Uterus (tissue), 4 donors: Measurements from ENCODE around the gene IL25. TPM values are rescaled to one million over a fixed set of nuclear protein-coding genes. Genes with fewer than 3 reads are reported as not detected.

ENCODE experiments used
- DNase-seq, 2 donors: peaks; one replicate each; pipeline ENCODE4 v3.0.0-alpha.2; 2019 to 2020
- H3K27ac ChIP-seq, 2 donors: fragments of 200-600 bp; sonication (generic); 1 replicate in 1 of 2; 2 replicates in 1 of 2; pipeline ENCODE4 v1.5.1; 2016 to 2018
- H3K27me3 ChIP-seq, 2 donors: fragments of 200-600 bp; sonication (generic); one replicate each; pipeline ENCODE4 v1.5.1; 2018 to 2019; ENCODE audit warnings: control low read depth in 1 of 2
- H3K36me3 ChIP-seq, 2 donors: fragments of 200-600 bp; sonication (generic); one replicate each; pipeline ENCODE4 v1.5.1; 2019; ENCODE audit warnings: control low read depth in 1 of 2
- H3K4me1 ChIP-seq, 2 donors: fragments of 200-600 bp; sonication (generic); one replicate each; pipeline ENCODE4 v1.5.1; 2018 to 2019; ENCODE audit warnings: control low read depth in 1 of 2
- H3K4me3 ChIP-seq, 2 donors: fragments of 200-600 bp; sonication (generic); 1 replicate in 1 of 2; 2 replicates in 1 of 2; pipeline ENCODE4 v1.5.1; 2018 to 2019; ENCODE audit warnings: mild to moderate bottlenecking in 1 of 2
- H3K9me3 ChIP-seq, 2 donors: fragments of 200-600 bp; sonication (generic); one replicate each; pipeline ENCODE4 v1.5.1; 2019; ENCODE audit warnings: control low read depth in 1 of 2
- POLR2A ChIP-seq, 2 donors: fragments of 450-650 bp; IDR thresholded peaks; one replicate each; pipeline ENCODE4 v1.6.1; 2016; ENCODE audit warnings: antibody characterized with exemption in 2 of 2, mild to moderate bottlenecking in 1 of 2, moderate library complexity in 1 of 2
- intact Hi-C: fragments of 100-400 bp; cut with DNase I; formaldehyde crosslinking; loops from one replicate; pipeline ENCODE4 v1.15.1; 2023; ENCODE audit warnings: low total_unique reads
- total RNA-seq, 4 donors: library from RNA; depleted of rRNA in 3 of 4; stranded (reverse); fragments of >200 nt in 3 of 4; gene quantifications; one replicate each; pipeline versions ENCODE4 v1.1.0 to v1.2.4, GENCODE V29; 2014 to 2023
- TF ChIP-seq, protein P1 (sequence below), 4 experiments: fragments of 200-600 bp in 2 of 4; fragments of 450-650 bp in 2 of 4; sonication (generic) in 2 of 4; IDR thresholded peaks; one replicate each; pipeline ENCODE4 v1.5.1; 2016 to 2019; ENCODE audit warnings: antibody characterized with exemption in 4 of 4, mild to moderate bottlenecking in 2 of 4, moderate library complexity in 1 of 4
- donor health status: DM: yes; HTN: yes; CAD: no.

The IL25 gene
- total RNA-seq, 4 donors from 2014 or later = not detected

DNA sequence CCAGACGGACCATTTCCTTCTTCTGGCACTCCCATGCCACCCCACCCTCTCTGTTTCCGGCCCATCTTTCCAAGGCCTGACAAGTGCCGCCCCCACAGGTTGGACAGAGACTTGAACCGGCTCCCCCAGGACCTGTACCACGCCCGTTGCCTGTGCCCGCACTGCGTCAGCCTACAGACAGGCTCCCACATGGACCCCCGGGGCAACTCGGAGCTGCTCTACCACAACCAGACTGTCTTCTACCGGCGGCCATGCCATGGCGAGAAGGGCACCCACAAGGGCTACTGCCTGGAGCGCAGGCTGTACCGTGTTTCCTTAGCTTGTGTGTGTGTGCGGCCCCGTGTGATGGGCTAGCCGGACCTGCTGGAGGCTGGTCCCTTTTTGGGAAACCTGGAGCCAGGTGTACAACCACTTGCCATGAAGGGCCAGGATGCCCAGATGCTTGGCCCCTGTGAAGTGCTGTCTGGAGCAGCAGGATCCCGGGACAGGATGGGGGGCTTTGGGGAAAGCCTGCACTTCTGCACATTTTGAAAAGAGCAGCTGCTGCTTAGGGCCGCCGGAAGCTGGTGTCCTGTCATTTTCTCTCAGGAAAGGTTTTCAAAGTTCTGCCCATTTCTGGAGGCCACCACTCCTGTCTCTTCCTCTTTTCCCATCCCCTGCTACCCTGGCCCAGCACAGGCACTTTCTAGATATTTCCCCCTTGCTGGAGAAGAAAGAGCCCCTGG, 3.1 kb downstream of the IL25 start:
- intact Hi-C loops = loop anchor here (5.0 kb wide), 1 partner anchor 48 kb away; no protein-coding TSS in a partner anchor
- Histone ChIP-seq H3K27ac (no peak overlapping the region), H3K4me3 (no peak overlapping the region), H3K36me3 (no peaks in the 10 kb centered on the region), H3K27me3 (no peaks in the 10 kb centered on the region), H3K9me3 (no peaks in the 10 kb centered on the region), H3K4me1 (no peaks in the 10 kb centered on the region)
- DNase-seq = no peak
- TF ChIP-seq, protein P1, sequence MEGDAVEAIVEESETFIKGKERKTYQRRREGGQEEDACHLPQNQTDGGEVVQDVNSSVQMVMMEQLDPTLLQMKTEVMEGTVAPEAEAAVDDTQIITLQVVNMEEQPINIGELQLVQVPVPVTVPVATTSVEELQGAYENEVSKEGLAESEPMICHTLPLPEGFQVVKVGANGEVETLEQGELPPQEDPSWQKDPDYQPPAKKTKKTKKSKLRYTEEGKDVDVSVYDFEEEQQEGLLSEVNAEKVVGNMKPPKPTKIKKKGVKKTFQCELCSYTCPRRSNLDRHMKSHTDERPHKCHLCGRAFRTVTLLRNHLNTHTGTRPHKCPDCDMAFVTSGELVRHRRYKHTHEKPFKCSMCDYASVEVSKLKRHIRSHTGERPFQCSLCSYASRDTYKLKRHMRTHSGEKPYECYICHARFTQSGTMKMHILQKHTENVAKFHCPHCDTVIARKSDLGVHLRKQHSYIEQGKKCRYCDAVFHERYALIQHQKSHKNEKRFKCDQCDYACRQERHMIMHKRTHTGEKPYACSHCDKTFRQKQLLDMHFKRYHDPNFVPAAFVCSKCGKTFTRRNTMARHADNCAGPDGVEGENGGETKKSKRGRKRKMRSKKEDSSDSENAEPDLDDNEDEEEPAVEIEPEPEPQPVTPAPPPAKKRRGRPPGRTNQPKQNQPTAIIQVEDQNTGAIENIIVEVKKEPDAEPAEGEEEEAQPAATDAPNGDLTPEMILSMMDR (IDR thresholded peaks at IDR 0.05) = no peak
- no peak for TF ChIP-seq POLR2A (IDR thresholded peaks at IDR 0.05)

DNA sequence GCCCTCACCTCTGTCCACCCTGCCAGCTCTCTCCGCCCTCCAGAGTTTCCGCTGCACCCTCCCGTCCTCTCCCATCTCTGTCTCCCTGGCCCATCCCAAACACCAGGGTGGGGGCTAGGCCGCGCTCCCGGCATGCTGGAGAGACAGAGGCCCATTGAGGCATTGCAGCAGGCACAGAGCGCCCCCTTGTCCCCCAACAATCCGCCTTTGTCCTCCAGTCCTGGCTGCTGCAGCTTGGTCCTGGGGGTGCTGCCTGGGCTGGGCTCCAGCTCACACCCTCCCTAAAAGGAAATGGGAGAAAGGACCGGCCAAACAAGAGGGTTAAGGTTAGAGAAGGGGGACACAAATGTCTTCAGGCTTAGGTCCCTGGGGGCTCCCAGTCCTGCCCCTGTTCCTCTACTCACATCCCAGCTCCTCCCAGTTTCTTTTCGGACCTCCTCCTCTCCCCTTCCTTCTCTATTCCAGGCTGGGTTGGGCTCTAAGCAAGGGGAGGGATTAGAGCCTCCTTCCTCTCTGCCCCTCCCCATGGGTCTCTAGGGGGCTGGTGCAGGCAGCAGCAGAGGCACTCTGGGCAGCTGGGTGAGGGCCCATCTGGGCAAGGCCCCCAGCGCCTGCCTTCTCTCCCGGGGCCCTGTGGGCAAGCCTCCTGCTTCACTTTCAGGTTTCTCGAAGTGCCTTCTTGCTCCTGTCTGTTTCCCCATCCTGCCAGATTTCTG, 4.0 kb downstream of the IL25 start, which contains the start of gene CMTM5:
Gene CMTM5, plus strand, starts transcription at position 565 of the 716 bp plus-strand sequence. CDS start 206 bp downstream, outside the sequence.
- Histone ChIP-seq H3K4me1 (no peaks in the 10 kb centered on the region), H3K27me3 (no peaks in the 10 kb centered on the region), H3K36me3 (no peaks in the 10 kb centered on the region), H3K9me3 (no peaks in the 10 kb centered on the region), H3K27ac (peak within 1 kb of the TSS; percentile 10 to 24), H3K4me3 (peak within 1 kb of the TSS in 1 of 2 donors; percentile 3)
- intact Hi-C loops = loop anchor here (5.0 kb wide), 1 partner anchor 49 kb away; no protein-coding TSS in a partner anchor
- DNase-seq = no peak
- TF ChIP-seq, protein P1 (IDR thresholded peaks at IDR 0.05) = no peak
- no peak for TF ChIP-seq POLR2A (IDR thresholded peaks at IDR 0.05)

DNA sequence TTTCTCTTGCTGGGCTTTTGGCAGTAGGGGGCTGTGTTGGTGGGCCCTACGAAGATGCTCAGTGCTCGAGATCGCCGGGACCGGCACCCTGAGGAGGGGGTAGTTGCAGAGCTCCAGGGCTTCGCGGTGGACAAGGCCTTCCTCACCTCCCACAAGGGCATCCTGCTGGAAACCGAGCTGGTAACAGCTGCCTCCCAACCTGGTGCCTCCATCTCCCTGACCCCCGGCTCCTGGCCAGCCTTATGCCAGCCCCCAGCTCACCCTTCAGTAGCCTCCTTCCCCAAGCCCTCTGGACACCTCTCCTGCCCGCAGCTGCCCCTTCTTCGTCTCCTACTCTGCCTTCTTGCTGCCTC, 4.6 kb downstream of the IL25 start:
- Histone ChIP-seq H3K9me3 (no peaks in the 10 kb centered on the region), H3K4me3 (no peak overlapping the region), H3K27me3 (no peaks in the 10 kb centered on the region), H3K4me1 (no peaks in the 10 kb centered on the region), H3K36me3 (no peaks in the 10 kb centered on the region), H3K27ac (peak overlapping the region in 1 of 2 donors; percentile 10)
- no peak for DNase-seq
- no peak for TF ChIP-seq POLR2A (IDR thresholded peaks at IDR 0.05)
- TF ChIP-seq, protein P1 (IDR thresholded peaks at IDR 0.05) = no peak
- intact Hi-C loops = loop anchor here (5.0 kb wide), 1 partner anchor 50 kb away; no protein-coding TSS in a partner anchor

DNA sequence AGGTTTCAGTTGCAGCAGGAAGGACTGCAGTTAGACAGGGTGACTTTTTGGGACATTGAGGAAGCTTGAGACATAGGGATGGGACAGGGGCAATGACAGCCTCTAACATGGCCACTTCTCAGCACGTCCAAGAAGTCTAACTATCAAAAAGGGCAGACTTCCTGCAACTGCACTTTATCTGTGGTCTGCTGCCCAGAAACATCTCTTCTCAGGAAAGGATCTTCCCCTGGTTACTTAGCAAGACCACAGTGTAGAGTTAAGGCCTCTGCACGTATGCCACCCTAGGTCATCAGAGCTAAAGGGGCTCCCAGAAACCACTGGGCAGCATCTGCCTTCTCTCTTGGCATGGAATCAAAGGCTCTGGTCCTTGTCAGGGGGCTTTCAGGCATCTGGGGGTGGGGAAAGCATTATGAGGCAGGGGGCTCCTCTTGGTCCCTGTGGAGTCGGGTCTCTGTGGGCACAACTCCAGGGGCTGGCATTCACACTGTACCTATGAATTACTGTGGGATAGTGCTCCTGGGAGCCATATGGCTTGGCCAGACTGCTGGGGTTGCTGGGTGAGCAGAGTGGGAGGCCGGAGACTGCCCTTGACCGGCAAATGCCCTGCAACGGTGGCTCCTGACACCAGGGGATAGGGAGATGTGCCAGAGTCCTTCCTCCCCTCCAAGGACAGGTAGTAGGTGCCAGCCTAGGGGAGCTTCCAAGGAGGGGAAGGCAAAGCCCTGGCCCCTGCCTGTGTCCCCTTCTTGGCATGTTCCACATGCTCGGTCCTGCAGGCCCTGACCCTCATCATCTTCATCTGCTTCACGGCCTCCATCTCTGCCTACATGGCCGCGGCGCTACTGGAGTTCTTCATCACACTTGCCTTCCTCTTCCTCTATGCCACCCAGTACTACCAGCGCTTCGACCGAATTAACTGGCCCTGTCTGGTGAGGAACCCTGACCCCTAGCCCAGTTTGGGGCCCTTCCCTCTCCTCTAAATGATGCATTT, 5.3 kb downstream of the IL25 start:
- Histone ChIP-seq H3K27me3 (no peaks in the 10 kb centered on the region), H3K36me3 (no peaks in the 10 kb centered on the region), H3K4me3 (no peak overlapping the region), H3K4me1 (no peaks in the 10 kb centered on the region), H3K9me3 (no peaks in the 10 kb centered on the region), H3K27ac (no peak overlapping the region)
- no peak for DNase-seq
- intact Hi-C loops = loop anchor here (5.0 kb wide), 1 partner anchor 51 kb away; no protein-coding TSS in a partner anchor
- TF ChIP-seq, protein P1 (IDR thresholded peaks at IDR 0.05) = no peak
- no peak for TF ChIP-seq POLR2A (IDR thresholded peaks at IDR 0.05)
